ENCODE results near the gene DOCK2.

DNA sequence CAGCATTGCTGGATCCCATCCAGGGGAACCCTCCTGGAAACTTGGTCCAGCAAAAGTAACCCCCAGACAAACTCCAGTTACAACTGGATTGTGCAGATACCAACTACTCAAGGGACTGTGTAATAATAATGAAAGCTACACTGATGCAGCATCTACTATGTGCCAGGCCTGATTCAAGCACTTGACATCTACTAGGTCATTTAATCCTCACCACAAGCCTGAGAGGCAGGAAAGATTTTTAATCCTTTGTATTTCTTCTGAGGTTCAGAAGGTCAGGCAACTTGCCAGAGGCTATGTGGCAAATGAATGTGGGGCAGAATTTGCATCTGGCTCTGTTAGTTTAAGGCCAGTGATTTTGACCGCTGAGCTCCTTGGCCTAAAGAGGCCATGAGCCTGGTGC is 439.1 kb downstream of the DOCK2 start:
- TF ChIP-seq POLR2AphosphoS5 (IDR thresholded peaks at IDR 0.05; ENCODE audit: low read depth, low read length) (no peak), TAF1 (IDR thresholded peaks at IDR 0.05; ENCODE audit: borderline replicate concordance, insufficient read depth, low read length) (no peak)
